B cell (primary cell): ENCODE results near the gene ADGRV1.

Experiments
- CTCF ChIP-seq: fragments of 200-600 bp; IDR thresholded peaks from one replicate; pipeline ENCODE4 v1.8.0; 2022; ENCODE audit warnings: antibody characterized with exemption, mild to moderate bottlenecking
- EZH2 ChIP-seq: IDR thresholded peaks from 2 replicates; pipeline ENCODE4 v1.6.1; 2012; ENCODE audit warnings: borderline replicate concordance, low read depth, mild to moderate bottlenecking, moderate library complexity, low read length; ENCODE audit not compliant: insufficient read depth, poor library complexity, severe bottlenecking

DNA sequence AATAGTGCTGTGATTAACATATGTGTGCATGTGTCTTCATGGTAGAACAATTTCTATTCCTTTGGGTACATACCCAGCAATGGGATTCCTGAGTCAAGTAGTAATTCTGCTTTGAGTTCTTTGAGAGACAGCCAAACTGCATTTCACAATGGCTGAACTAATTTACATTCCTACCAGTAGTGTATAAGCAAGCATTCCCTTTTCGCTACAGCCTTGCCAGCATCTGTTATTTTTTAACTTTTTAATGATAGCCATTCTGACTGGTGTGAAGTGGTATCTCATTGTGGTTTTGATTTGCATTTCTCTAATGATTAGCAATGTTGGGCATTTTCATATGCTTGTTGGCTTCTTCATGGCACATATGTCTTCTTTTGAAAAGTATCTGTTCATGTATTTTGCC, 516.0 kb downstream of the ADGRV1 start:
- TF ChIP-seq CTCF (no peak), EZH2 (no peak)
